ENCODE data around the gene SYNC. TPM values are rescaled to one million over a fixed set of nuclear protein-coding genes. Genes with fewer than 3 reads are reported as not detected.

Gene SYNC
- total and polyA plus RNA-seq, 2 donors (not counting 3 experiments of a cell fraction or from before 2014, with no cell fraction given): 3.5 to 9.4 TPM

GRCh38 chr1:32701951-32702598, 495 bp downstream of the SYNC start:
- Histone ChIP-seq H3K9ac (replicated peaks; ENCODE audit: extremely low read depth, insufficient read depth, low read length) (peak overlapping the region; percentile 49), H3K9me3 (replicated peaks; ENCODE audit: control insufficient read depth, insufficient read depth, low read length) (no peaks in the 10 kb centered on the region), H2AFZ (ENCODE audit: low read depth, low read length) (peak overlapping the region; percentile 97), H3K27me3 (ENCODE audit: control insufficient read depth in 2 of 2, insufficient read depth in 2 of 2, low read length in 2 of 2) (no peaks in the 10 kb centered on the region), H3K4me2 (ENCODE audit: insufficient read depth, low read length) (peak overlapping the region; percentile 78), H4K20me1 (replicated peaks; ENCODE audit: control insufficient read depth, extremely low read depth, insufficient read depth, low read length) (no peaks in the 10 kb centered on the region), H3K79me2 (ENCODE audit: control insufficient read depth, insufficient read depth, low read length) (no peaks in the 10 kb centered on the region), H3K4me3 (replicated peaks in 1 of 3; ENCODE audit: insufficient read depth in 1 of 3, low read depth in 1 of 3, low read length in 3 of 3) (peak overlapping the region; percentile 63 to 81 (median 75)), H3K9me1 (replicated peaks; ENCODE audit: control insufficient read depth, extremely low read depth, insufficient read depth, low read length) (no peaks in the 10 kb centered on the region), H3K27ac (ENCODE audit: insufficient read depth, low read depth, low read length) (no peak overlapping the region), H3K36me3 (ENCODE audit: control insufficient read depth in 2 of 2, extremely low read depth in 1 of 2, insufficient read depth in 2 of 2, low read length in 2 of 2) (no peaks in the 10 kb centered on the region), H3K4me1 (ENCODE audit: control insufficient read depth, extremely low read depth, insufficient read depth, low read length) (peaks cover 11% of the 10 kb centered on the region)
- CTCF ChIA-PET: interaction anchor here (0.9 to 2.1 kb wide), 2 partner anchors 10 to 72 kb away, joined by 3 to 18 read pairs; no protein-coding TSS in a partner anchor
- no TSS peak for BruUV-seq (replicated peaks)
- intact Hi-C loops (cut with micrococcal nuclease): no loop called here
- dilution Hi-C loops (cut with MboI; ENCODE audit: extremely low pct_ligation_motif_present, low sequenced_read_pairs): no loop called here
- DNase-seq (ENCODE audit: low read depth, low spot score) (peak; percentile 26), FAIRE-seq (peak; percentile 69)
- TF ChIP-seq GATA2 (IDR thresholded peaks at IDR 0.05; ENCODE audit: insufficient read depth, insufficient read length, low read depth, low read length): no peak
- TF ChIP-seq CTCF (IDR thresholded peaks at IDR 0.05; ENCODE audit: extremely low read depth in 1 of 2, insufficient read depth in 1 of 2, low read depth in 1 of 2, low read length in 2 of 2): no peak
- no peak for TF ChIP-seq FOS (IDR thresholded peaks at IDR 0.05; ENCODE audit: borderline replicate concordance, insufficient read depth, low read length)
- TF ChIP-seq EZH2 (IDR thresholded peaks at IDR 0.05; ENCODE audit: borderline replicate concordance, low read depth, low read length, severe bottlenecking): no peak
- TF ChIP-seq MYC (IDR thresholded peaks at IDR 0.05; ENCODE audit: low read depth, low read length): no peak
- TF ChIP-seq MAX (IDR thresholded peaks at IDR 0.05; ENCODE audit: insufficient read depth, insufficient read length): no peak
- TF ChIP-seq JUN (IDR thresholded peaks at IDR 0.05; ENCODE audit: borderline replicate concordance, insufficient read depth, insufficient read length, low read depth): no peak
- no peak for TF ChIP-seq POLR2A (IDR thresholded peaks at IDR 0.05; ENCODE audit: low read depth, low read length)
- no peak for TF ChIP-seq POLR2AphosphoS5 (IDR thresholded peaks at IDR 0.05; ENCODE audit: insufficient read depth, low read depth, low read length)
- POLR2A ChIA-PET: no interaction called here
